Stimulated activated CD4-positive, alpha-beta T cell treated with anti-CD3 and anti-CD28 coated beads, Interleukin-4, amount 100 ng/mL, for 4 hours (primary cell): ENCODE results near the gene RHOH.
A peak's percentile ranks its signal among the peaks of the same experiment; 100 is the strongest.
"Not testable (repeated sequence)": the region's sequence is repeated elsewhere in the genome, so short reads cannot be mapped to it uniquely, and the experiment has no call there.

Experiments used
- DNase-seq, 2 experiments: peaks; one replicate each; pipeline ENCODE4 v3.0.0-alpha.2; 2020

The RHOH gene

GRCh38 chr4:40196724-40197281 lies at the start of gene RHOH:
Gene RHOH (plus strand): TSS chr4:40197031. CDS start chr4:40243387, 46,356 bp downstream.
- peak; percentile 56 to 84 for DNase-seq

- DNase-seq, result not testable (repeated sequence)
These were observed 49.3 kb upstream of the RHOH start for GRCh38 chr4:40147490-40147889.

DNA sequence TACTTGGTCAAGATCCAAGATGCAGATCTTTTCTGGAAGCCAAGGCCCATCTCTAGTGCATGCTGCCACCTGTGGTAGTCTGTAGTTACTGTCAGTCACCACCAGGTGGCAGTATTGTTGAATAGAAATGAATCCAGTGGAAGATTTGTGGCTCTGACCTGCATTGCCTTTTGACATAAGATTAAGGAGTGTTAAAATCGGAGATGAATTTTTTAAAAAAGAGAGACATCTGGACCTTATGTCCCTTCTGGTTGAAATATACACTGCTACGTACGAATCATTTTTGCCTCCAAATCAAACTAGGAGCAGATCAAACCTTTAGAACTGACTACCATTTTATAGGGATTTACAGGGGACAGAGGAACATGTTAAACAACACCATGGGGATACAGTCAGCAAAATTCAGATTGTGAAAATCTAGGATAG lies 46.9 kb upstream of the RHOH start:
- DNase-seq, result peak; percentile 52 to 70

GRCh38 chr4:40150932-40151331 lies 45.9 kb upstream of the RHOH start:
- DNase-seq, result no peak

DNA sequence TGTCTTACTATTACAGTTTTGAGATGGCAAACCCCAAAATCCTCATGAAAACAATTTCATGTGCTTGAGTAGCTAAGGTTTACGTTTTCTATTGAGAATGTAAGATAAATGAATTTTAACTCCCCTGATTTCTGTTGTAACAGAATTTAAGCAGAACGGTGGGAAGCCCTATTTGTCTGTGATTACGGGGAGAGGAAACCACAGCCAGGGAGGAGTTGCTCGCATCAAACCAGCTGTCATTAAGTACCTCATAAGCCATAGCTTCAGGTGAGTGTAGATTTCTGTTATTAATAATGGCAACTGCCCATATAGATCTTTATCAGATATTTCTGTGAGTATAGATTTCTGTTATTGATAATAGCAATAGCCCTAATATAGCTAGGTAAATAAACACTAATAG lies 44.2 kb upstream of the RHOH start:
- DNase-seq, result peak in 1 of 2 experiments; percentile 29

DNA sequence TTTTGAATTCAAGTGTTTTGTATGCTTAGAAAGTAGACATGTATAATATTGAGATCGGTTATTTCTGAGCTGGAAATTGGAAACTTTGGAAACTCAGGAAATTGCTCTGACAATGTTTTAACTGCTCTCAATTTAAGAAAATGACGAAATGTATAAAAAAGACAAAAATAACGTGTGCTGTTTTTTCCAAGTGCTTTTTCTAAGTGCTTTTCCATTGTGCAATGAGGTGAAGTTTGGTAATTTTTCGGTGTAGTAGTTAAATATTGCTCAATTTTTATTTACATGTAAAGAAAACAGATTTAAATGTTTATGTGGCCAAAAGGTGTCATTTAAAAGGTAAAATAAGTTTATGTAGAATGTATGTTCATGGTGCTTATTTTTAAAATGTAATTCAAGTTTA lies 39.4 kb upstream of the RHOH start:
- DNase-seq, result no peak

- no peak for DNase-seq
These were observed 36.6 kb upstream of the RHOH start for GRCh38 chr4:40160258-40160657.

GRCh38 chr4:40164459-40164858 lies 32.4 kb upstream of the RHOH start:
- DNase-seq, result no peak

- DNase-seq, result no peak
These were observed 30.9 kb upstream of the RHOH start for GRCh38 chr4:40165916-40166315.

DNA sequence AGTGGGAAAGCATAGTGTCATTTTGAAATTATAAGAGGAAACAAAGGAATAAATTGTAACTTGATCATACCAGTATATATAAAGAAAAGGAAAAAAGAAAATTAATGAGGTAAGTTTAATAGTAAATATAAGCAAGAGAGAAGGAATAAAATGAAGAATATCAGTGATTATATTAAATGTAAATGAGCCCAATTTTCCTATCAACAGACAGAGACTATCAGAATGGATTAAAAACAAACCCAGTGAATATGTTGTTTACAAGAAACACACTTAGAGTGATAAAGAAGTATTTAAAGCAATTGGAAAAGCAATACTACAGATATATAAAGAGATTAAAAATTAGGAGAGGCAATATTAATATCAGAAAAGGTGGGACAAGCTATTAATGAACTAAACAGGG lies 28.8 kb upstream of the RHOH start:
- DNase-seq, result no peak

GRCh38 chr4:40170588-40170987 lies 26.2 kb upstream of the RHOH start:
- no peak for DNase-seq

- no peak for DNase-seq
These were observed 23.4 kb upstream of the RHOH start for GRCh38 chr4:40173470-40173875.

DNA sequence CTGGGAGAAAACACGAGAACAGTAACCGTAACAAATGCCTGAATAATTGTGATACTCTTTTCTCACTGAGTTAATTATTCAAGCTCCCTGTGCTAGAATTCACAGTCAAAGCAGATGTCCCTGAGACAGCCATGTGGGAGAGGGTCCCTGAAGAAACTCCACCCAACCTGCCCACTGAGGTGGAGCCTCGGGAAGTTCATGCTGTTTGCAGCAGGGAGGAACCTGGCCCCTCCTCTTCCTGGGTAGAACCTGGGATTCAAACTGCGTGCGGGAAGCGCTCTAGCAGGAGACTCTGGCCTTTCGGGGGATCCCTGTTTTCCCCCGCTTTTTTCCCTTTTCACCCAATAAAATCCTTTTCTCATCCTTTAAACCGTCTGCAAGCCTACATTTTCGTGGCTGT lies 20.2 kb upstream of the RHOH start:
- DNase-seq, result no peak

DNA sequence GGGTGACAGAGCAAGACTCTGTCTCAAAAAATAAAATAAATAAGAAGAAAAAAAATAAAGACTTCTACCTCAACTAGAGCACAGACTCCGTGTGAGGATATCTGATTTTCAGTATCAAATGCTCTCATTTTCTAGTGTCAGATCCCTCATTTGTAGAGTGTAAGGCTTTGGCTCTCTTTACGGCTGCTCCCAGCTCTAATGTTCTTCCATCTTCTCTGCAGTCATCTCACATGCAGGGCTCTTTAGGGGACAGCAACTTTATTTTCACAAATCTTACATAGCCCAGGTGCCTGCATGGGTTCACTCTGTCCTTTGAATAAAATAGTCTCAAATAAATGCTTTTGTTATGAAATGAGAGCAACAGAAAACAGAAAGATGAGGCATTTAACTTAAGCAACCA lies 19.2 kb upstream of the RHOH start:
- DNase-seq, result no peak

DNA sequence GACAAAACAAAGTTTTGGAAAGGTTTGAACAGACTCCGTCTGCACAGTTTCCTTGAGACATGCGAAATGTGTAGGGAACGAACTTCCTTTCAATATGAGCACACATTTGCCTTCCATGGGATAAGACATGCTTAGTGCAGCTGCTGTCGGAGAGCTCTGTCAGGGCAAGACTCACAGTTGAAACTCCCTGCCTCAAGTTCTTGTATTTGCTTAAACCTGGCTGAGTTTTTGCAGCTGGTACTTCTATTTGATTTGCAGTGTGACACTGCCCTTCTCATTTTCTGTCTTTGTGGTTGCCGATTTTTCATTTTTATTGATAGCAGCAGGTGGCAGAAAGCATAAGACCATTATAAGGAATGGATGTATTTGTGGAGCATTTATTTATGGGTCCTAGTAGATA lies 18.2 kb upstream of the RHOH start:
- no peak for DNase-seq

- no peak for DNase-seq
These were observed 17.5 kb upstream of the RHOH start for GRCh38 chr4:40179360-40179759.

GRCh38 chr4:40180356-40180755 lies 16.5 kb upstream of the RHOH start:
- no peak for DNase-seq

GRCh38 chr4:40182001-40182400 lies 14.8 kb upstream of the RHOH start:
- no peak for DNase-seq

DNA sequence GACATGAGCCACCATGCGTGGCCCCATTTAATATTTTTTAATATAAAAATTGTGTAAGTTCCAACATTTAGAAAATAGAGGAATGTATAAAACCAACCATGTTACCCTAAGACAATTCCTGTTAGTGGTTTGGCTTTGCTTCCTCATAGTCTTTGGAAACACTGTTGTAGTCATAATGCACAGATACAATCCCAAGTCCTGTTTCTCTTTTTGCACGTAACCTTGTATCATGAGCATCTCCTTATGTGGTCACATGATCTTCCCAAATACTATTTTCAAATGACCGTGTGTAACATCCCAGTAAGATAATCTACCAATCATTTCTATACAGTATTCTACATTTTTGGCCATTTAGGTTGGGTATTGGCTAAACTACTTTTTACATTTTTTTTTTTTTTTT lies 13.9 kb upstream of the RHOH start:
- no peak for DNase-seq

GRCh38 chr4:40183615-40184411 lies 13.0 kb upstream of the RHOH start:
- no peak for DNase-seq

DNA sequence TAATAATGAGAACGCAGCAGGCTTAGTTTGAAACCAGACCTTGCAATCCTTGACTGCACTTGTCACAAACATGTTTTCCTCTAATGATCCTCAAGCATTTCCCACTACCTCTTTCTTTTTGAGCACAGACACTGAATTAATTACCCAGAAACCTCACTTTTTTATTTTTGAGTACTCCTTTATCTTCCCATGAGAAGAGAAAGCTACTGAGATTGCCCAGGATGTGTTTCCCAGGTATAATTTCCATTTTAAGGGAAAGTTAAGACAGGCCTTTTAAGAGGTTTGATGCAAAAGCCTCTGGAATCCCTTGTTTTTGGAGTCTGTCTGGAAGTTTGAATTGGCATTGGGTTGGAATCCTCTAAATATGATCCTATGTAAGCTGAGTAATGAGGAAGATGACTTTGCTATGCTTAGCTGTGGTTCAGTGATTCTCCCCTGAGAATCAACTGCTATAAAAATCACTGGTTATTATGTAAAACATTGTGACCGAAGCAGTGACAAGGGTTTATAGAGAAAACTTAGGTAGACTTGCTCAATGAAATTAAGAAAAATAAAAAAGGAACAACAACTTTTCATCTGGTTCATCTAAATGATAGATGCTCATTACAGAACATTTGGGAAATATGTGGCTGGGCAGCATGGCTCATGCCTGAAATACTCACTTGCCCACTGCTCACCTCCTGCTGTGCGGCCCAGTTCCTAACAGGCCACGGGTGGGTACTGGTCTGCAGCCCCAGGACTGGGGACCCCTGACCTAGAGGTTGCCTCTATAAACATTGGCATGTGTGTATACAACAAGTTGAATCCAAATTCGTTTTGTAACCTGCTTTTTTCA lies 10.8 kb upstream of the RHOH start:
- DNase-seq, result no peak

DNA sequence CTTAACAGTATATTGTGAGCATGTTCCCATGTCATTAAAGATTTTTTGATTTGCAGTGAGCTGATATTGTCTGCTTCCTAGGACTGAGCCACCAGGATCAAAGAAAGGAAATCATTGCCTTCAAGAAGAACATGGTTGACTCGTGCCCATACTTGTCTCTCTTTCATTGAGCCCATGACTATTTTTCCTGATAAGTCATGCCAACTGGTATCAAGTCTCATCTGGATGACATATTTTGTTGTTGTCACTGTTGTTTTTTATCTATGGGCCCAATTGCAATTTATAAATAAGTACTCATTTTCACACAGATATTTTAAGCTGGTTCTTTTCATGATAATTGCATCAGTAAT lies 10.2 kb upstream of the RHOH start:
- no peak for DNase-seq

- DNase-seq, result no peak
These were observed 9.4 kb upstream of the RHOH start for GRCh38 chr4:40187386-40187906.

GRCh38 chr4:40190019-40190418 lies 6.8 kb upstream of the RHOH start:
- no peak for DNase-seq
